Measurements from ENCODE around the gene LGR4. TPM values are rescaled to one million over a fixed set of nuclear protein-coding genes. Genes with fewer than 3 reads are reported as not detected.
"Not testable (repeated sequence)": the region's sequence is repeated elsewhere in the genome, so short reads cannot be mapped to it uniquely, and the experiment has no call there.

LGR4 gene
- total and polyA plus RNA-seq, 2 of the 13 experiments (the other 11 are each of a cell fraction or from before 2014, with no cell fraction given) = 42.1 to 68.7 TPM

- WGBS (ENCODE audit: low lambda C conversion rate) = 95% methylated on average over 4 of the region's 4 CpGs
- ChIA-PET CTCF (ENCODE audit: low intra/inter-chr PET ratio, low total read pairs) (no interaction called here), POLR2A (interaction anchor here (1.0 to 1.8 kb wide), 4 partner anchors 8 to 143 kb away, joined by 3 to 10 read pairs (median 3); partner anchors contain the start of genes CCDC34 and LGR4)
- intact Hi-C loops (cut with micrococcal nuclease; ENCODE audit: unreplicated experiment) = loop anchor here (2.0 kb wide), 1 partner anchor 55 kb away; no protein-coding TSS in a partner anchor
- Histone ChIP-seq H3K27ac (ENCODE audit: extremely low read length, insufficient read depth, low read length) (peak overlapping the region; percentile 78), H3K4me3 (replicated peaks in 1 of 3; ENCODE audit: insufficient read depth in 1 of 3, low read depth in 2 of 3, low read length in 3 of 3) (no peak overlapping the region), H3K9me3 (ENCODE audit: low read length) (no peaks in the 10 kb centered on the region), H3K27me3 (ENCODE audit: control insufficient read depth in 1 of 2, insufficient read depth in 2 of 2, low read length in 2 of 2) (no peaks in the 10 kb centered on the region), H3K4me1 (ENCODE audit: insufficient read depth, low read length) (peaks cover 74% of the 10 kb centered on the region), H3K4me2 (ENCODE audit: low read depth, low read length) (0 out of 2 replicates have a peak overlapping the region, but pooled peaks have one; percentile 50), H3K36me3 (replicated peaks in 1 of 2; ENCODE audit: control insufficient read depth in 1 of 2, insufficient read depth in 2 of 2, low read length in 2 of 2) (no peaks in the 10 kb centered on the region), H2AFZ (ENCODE audit: low read length) (no peak overlapping the region), H3K79me2 (ENCODE audit: insufficient read depth, low read length) (no peaks in the 10 kb centered on the region), H4K20me1 (ENCODE audit: insufficient read depth, low read length) (no peaks in the 10 kb centered on the region), H3K9ac (ENCODE audit: insufficient read depth, low read depth, low read length) (no peak overlapping the region)
- DNase-seq (ENCODE audit: low spot score) (no peak), ATAC-seq (no peak), FAIRE-seq (no peak)
- TF ChIP-seq ZNF264 (CRISPR knock-in tag; IDR thresholded peaks at IDR 0.05) = 0 out of 2 replicates have a peak, but pooled peaks have one; percentile 14
- no peak for TF ChIP-seq ZNF792 (CRISPR knock-in tag; IDR thresholded peaks at IDR 0.05)
- 0 out of 2 replicates have a peak, but pooled peaks have one; percentile 43 for TF ChIP-seq ZNF317 (CRISPR knock-in tag; IDR thresholded peaks at IDR 0.05)
- in situ Hi-C loops (cut with HindIII; ENCODE audit: extremely low pct_ligation_motif_present, low pct_unique_long_range_greater_than_20kb) = no loop called here
- BruUV-seq (replicated peaks) = no TSS peak
Measured at GRCh38 chr11:27329867-27330632, 142.5 kb downstream of the LGR4 start.

- intact Hi-C loops (cut with micrococcal nuclease; ENCODE audit: unreplicated experiment) (no loop called here), in situ Hi-C loops (cut with HindIII; ENCODE audit: extremely low pct_ligation_motif_present, low pct_unique_long_range_greater_than_20kb) (no loop called here)
- Histone ChIP-seq H3K9ac (ENCODE audit: insufficient read depth, low read depth, low read length) (no peak overlapping the region), H3K79me2 (ENCODE audit: insufficient read depth, low read length) (no peaks in the 10 kb centered on the region), H4K20me1 (ENCODE audit: insufficient read depth, low read length) (no peaks in the 10 kb centered on the region), H3K4me2 (ENCODE audit: low read depth, low read length) (no peak overlapping the region), H3K36me3 (replicated peaks in 1 of 2; ENCODE audit: control insufficient read depth in 1 of 2, insufficient read depth in 2 of 2, low read length in 2 of 2) (no peaks in the 10 kb centered on the region), H3K4me3 (replicated peaks in 1 of 3; ENCODE audit: insufficient read depth in 1 of 3, low read depth in 2 of 3, low read length in 3 of 3) (no peak overlapping the region), H3K27ac (ENCODE audit: extremely low read length, insufficient read depth, low read length) (peak overlapping the region; percentile 43), H2AFZ (ENCODE audit: low read length) (no peak overlapping the region), H3K9me3 (ENCODE audit: low read length) (no peaks in the 10 kb centered on the region), H3K27me3 (ENCODE audit: control insufficient read depth in 1 of 2, insufficient read depth in 2 of 2, low read length in 2 of 2) (no peaks in the 10 kb centered on the region), H3K4me1 (ENCODE audit: insufficient read depth, low read length) (peaks cover 64% of the 10 kb centered on the region)
- FAIRE-seq (no peak), DNase-seq (ENCODE audit: low spot score) (peak; percentile 39), ATAC-seq (peak; percentile 23; the same call in 1 of the 3 replicates)
- POLR2A ChIA-PET = interaction anchor here (1.0 kb wide), 1 partner anchor 144 kb away, joined by 4 read pairs; the partner anchor contains the start of gene LGR4
- TF ChIP-seq ZNF607 (CRISPR knock-in tag; IDR thresholded peaks at IDR 0.05; ENCODE audit: borderline replicate concordance) (no peak), JUND (CRISPR knock-in tag; IDR thresholded peaks at IDR 0.05) (no peak), ZIK1 (CRISPR knock-in tag; IDR thresholded peaks at IDR 0.05; ENCODE audit: borderline replicate concordance, low read depth) (no peak), TEAD3 (CRISPR knock-in tag; optimal IDR thresholded peaks at IDR 0.05; ENCODE audit: borderline replicate concordance) (peak; percentile 24), SP140L (CRISPR knock-in tag; IDR thresholded peaks at IDR 0.05; ENCODE audit: borderline replicate concordance) (no peak), MAFK (conservative IDR thresholded peaks at IDR 0.05 in 1 of 2, IDR thresholded peaks at IDR 0.05 in 1 of 2; ENCODE audit: low read length in 2 of 2) (peak in 1 of 2 experiments; percentile 34; a peak in 2 of 4 replicates)
- CTCF ChIA-PET (ENCODE audit: low intra/inter-chr PET ratio, low total read pairs) = no interaction called here
- WGBS (ENCODE audit: low lambda C conversion rate) = 81% methylated on average over 5 of the region's 5 CpGs
- no TSS peak for BruUV-seq (replicated peaks)
Measured at GRCh38 chr11:27328614-27329013, 144.0 kb downstream of the LGR4 start.

GRCh38 chr11:27327064-27327463 lies 145.5 kb downstream of the LGR4 start:
- intact Hi-C loops (cut with micrococcal nuclease; ENCODE audit: unreplicated experiment); CTCF ChIA-PET (ENCODE audit: low intra/inter-chr PET ratio, low total read pairs): not testable (repeated sequence)
- 100% methylated on average over 2 of the region's 2 CpGs for WGBS (ENCODE audit: low lambda C conversion rate)

More at GRCh38 chr11:27327064-27327463, 145.5 kb downstream of the LGR4 start:
- H3K4me2 ChIP-seq (ENCODE audit: low read depth, low read length); FAIRE-seq; H2AFZ ChIP-seq (ENCODE audit: low read length); in situ Hi-C loops (cut with HindIII; ENCODE audit: extremely low pct_ligation_motif_present, low pct_unique_long_range_greater_than_20kb); BruUV-seq (replicated peaks); H4K20me1 ChIP-seq (ENCODE audit: insufficient read depth, low read length); H3K27me3 ChIP-seq (ENCODE audit: control insufficient read depth in 1 of 2, insufficient read depth in 2 of 2, low read length in 2 of 2); POLR2A ChIA-PET; H3K79me2 ChIP-seq (ENCODE audit: insufficient read depth, low read length); DNase-seq (ENCODE audit: low spot score); ATAC-seq; H3K4me3 ChIP-seq (replicated peaks in 1 of 3; ENCODE audit: insufficient read depth in 1 of 3, low read depth in 2 of 3, low read length in 3 of 3); H3K9me3 ChIP-seq (ENCODE audit: low read length); H3K36me3 ChIP-seq (replicated peaks in 1 of 2; ENCODE audit: control insufficient read depth in 1 of 2, insufficient read depth in 2 of 2, low read length in 2 of 2); H3K9ac ChIP-seq (ENCODE audit: insufficient read depth, low read depth, low read length); H3K27ac ChIP-seq (ENCODE audit: extremely low read length, insufficient read depth, low read length): not testable (repeated sequence)
- H3K4me1 ChIP-seq (ENCODE audit: insufficient read depth, low read length) = peaks cover 58% of the 10 kb centered on the region

Data from HepG2 (cell line).